PC-9 (cell line): Measurements from ENCODE around the gene DGKA. TPM values are rescaled to one million over a fixed set of nuclear protein-coding genes. Genes with fewer than 3 reads are reported as not detected.
A peak's percentile ranks its signal among the peaks of the same experiment; 100 is the strongest.

Source experiments
- BruUV-seq: library from RNA; stranded (reverse); fragments of 400-500 nt; replicated peaks from 2 replicates; lab custom pipeline; 2021; lab: Mats Ljungman, UMichigan
- CTCF ChIA-PET: fragments of 300-600 bp; sonication (Branson Sonifier 250); formaldehyde crosslinking; loops from one replicate; lab custom pipeline; 2022; ENCODE audit warnings: antibody characterized with exemption; lab: Charles Lee
- POLR2A ChIA-PET: fragments of 300-600 bp; sonication (Branson Sonifier 250); formaldehyde crosslinking; loops from one replicate; lab custom pipeline; 2022; ENCODE audit warnings: antibody characterized with exemption; ENCODE audit not compliant: unreplicated experiment; lab: Charles Lee
- DNase-seq, 2 experiments: peaks; one replicate each; pipeline versions ENCODE4 v3.0.0 to v3.0.0-alpha.2; 2015 to 2022; ENCODE audit warnings: mixed read lengths in 1 of 2
- H2AFZ ChIP-seq: fragments of 200-600 bp; sonication (generic); 2 replicates; pipeline ENCODE4 v1.8.1; 2017; ENCODE audit warnings: antibody characterized with exemption
- H3F3A ChIP-seq: fragments of 200-600 bp; sonication (generic); 2 replicates; pipeline ENCODE4 v1.8.1; 2017; ENCODE audit warnings: antibody characterized with exemption, mild to moderate bottlenecking, low read depth; ENCODE audit not compliant: insufficient read depth
- H3K27ac ChIP-seq: fragments of 200-600 bp; sonication (generic); 2 replicates; pipeline ENCODE4 v1.6.1; 2016; ENCODE audit warnings: mixed run types
- H3K27me3 ChIP-seq: fragments of 200-600 bp; sonication (generic); 2 replicates; pipeline ENCODE4 v1.6.1; 2016; ENCODE audit warnings: low read depth, mixed run types; ENCODE audit not compliant: insufficient read depth
- H3K36me3 ChIP-seq: fragments of 200-600 bp; sonication (generic); 2 replicates; pipeline ENCODE4 v1.6.1; 2016; ENCODE audit warnings: low read depth, mixed run types
- H3K4me1 ChIP-seq: fragments of 200-600 bp; sonication (generic); replicated peaks from 2 replicates; pipeline ENCODE4 v1.6.1; 2016; ENCODE audit warnings: mixed run types; ENCODE audit not compliant: insufficient read depth
- H3K4me2 ChIP-seq: fragments of 200-600 bp; sonication (generic); 2 replicates; pipeline ENCODE4 v1.6.1; 2017; ENCODE audit warnings: mixed run types
- H3K4me3 ChIP-seq: fragments of 200-600 bp; sonication (generic); 2 replicates; pipeline ENCODE4 v1.6.1; 2016; ENCODE audit warnings: mixed run types
- H3K79me2 ChIP-seq: fragments of 200-600 bp; sonication (generic); 2 replicates; pipeline ENCODE4 v1.6.1; 2017; ENCODE audit warnings: low read depth, mixed run types
- H3K9me2 ChIP-seq: fragments of 200-600 bp; sonication (generic); 2 replicates; pipeline ENCODE4 v1.8.1; 2017; ENCODE audit warnings: mild to moderate bottlenecking; ENCODE audit not compliant: insufficient read depth
- H3K9me3 ChIP-seq: fragments of 200-600 bp; sonication (generic); 2 replicates; pipeline ENCODE4 v1.8.1; 2016; ENCODE audit warnings: low read depth; ENCODE audit not compliant: insufficient read depth
- H4K20me1 ChIP-seq: fragments of 200-600 bp; sonication (generic); 2 replicates; pipeline ENCODE4 v1.8.1; 2017; ENCODE audit not compliant: insufficient read depth
- CTCF ChIP-seq: fragments of 200-600 bp; sonication (generic); conservative IDR thresholded peaks from 2 replicates; pipeline ENCODE4 v1.6.1; 2017; ENCODE audit warnings: mixed run types, antibody characterized with exemption, mild to moderate bottlenecking, moderate library complexity
- EZH2 ChIP-seq: fragments of 200-600 bp; sonication (generic); IDR thresholded peaks from 2 replicates; pipeline ENCODE4 v1.8.0; 2017; ENCODE audit warnings: antibody characterized with exemption, low read depth
- intact Hi-C: fragments of 100-400 bp; cut with micrococcal nuclease; formaldehyde crosslinking; loops from one replicate; pipeline ENCODE4 v1.10.0; 2022; ENCODE audit not compliant: unreplicated experiment
- total RNA-seq: library from RNA; stranded (reverse); gene quantifications from 2 replicates; pipeline ENCODE4 v1.2.3, GENCODE V29; 2021

Gene DGKA
- total RNA-seq, 1 experiment from 2014 or later = 86.6 TPM

DNA sequence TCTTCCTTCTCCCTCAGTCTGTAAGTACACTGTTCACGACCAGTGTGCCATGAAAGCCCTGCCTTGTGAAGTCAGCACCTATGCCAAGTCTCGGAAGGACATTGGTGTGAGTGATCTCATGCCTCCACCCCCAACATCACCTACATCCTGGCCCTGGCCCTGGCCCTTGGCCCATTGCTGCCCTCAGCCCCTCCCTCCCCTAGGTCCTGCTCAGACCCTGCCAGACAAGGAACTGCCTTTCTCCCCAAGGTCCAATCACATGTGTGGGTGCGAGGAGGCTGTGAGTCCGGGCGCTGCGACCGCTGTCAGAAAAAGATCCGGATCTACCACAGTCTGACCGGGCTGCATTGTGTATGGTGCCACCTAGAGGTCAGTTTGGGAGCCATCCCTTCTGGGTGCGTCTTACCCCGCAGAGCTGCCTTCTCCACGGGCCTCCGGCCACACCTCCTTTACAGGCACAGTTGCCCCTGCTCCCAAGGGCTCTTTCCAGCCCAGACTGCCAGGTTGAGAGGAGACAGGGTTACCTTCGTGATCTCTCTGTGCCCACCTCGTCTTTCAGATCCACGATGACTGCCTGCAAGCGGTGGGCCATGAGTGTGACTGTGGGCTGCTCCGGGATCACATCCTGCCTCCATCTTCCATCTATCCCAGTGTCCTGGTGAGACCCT, 9.2 kb downstream of the DGKA start:
- Histone ChIP-seq H3K27me3 (no peaks in the 10 kb centered on the region), H3K79me2 (no peaks in the 10 kb centered on the region), H3K27ac (0 out of 2 replicates have a peak overlapping the region, but pooled peaks have one; percentile 16), H3K4me2 (peak overlapping the region; percentile 57), H3K36me3 (no peaks in the 10 kb centered on the region), H3K4me1 (peaks cover 27% of the 10 kb centered on the region), H3K9me2 (no peaks in the 10 kb centered on the region), H3K4me3 (no peak overlapping the region), H4K20me1 (no peaks in the 10 kb centered on the region), H2AFZ (no peak overlapping the region), H3K9me3 (no peaks in the 10 kb centered on the region), H3F3A (peaks cover 21% of the 10 kb centered on the region; the same call in 1 of the 2 replicates)
- peak; percentile 86 for TF ChIP-seq CTCF
- TF ChIP-seq EZH2 = no peak
- CTCF ChIA-PET = interaction anchor here (0.5 to 1.6 kb wide), 7 partner anchors 8 to 201 kb away, joined by 3 to 4 read pairs (median 3); no protein-coding TSS in a partner anchor
- intact Hi-C loops = loop anchor here (1.0 kb wide), 2 partner anchors 9 to 201 kb away; partner anchors contain the start of gene DGKA
- DNase-seq = peak; percentile 62 to 87
- POLR2A ChIA-PET = no interaction called here
- no TSS peak for BruUV-seq

DNA sequence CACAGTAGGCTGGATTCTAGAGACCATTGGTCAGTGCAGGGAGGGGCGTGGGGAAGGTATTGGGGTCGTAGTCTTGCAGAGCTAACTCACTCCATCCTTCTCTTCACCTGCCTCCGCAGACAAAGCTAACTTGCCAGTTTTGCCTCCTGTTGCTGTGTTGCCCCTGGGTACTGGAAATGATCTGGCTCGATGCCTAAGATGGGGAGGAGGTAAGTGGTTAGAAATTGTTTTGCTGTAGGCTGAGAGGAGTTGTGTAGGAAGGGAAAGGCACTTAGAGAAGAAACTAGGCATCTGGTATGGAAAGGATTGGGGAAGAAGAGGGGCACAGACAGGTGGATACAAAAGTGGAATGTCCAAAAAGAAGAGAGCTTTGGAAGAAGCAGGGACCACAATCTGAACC, 11.1 kb downstream of the DGKA start:
- Histone ChIP-seq H3K79me2 (no peaks in the 10 kb centered on the region), H3K4me1 (peaks cover 20% of the 10 kb centered on the region), H4K20me1 (no peaks in the 10 kb centered on the region), H3K4me2 (no peak overlapping the region), H3K9me2 (no peaks in the 10 kb centered on the region), H2AFZ (no peak overlapping the region), H3K27ac (no peak overlapping the region), H3K9me3 (no peaks in the 10 kb centered on the region), H3K36me3 (no peaks in the 10 kb centered on the region), H3F3A (peaks cover 14% of the 10 kb centered on the region; the same call in 1 of the 2 replicates), H3K27me3 (no peaks in the 10 kb centered on the region), H3K4me3 (no peak overlapping the region)
- ChIA-PET CTCF (interaction anchor here (0.6 kb wide), 1 partner anchor 15 kb away, joined by 30 read pairs; no protein-coding TSS in a partner anchor), POLR2A (no interaction called here)
- intact Hi-C loops = no loop called here
- no peak for DNase-seq
- TF ChIP-seq EZH2 = no peak
- no peak for TF ChIP-seq CTCF
- BruUV-seq = no TSS peak

GRCh38 chr12:55942577-55943136, 11.7 kb downstream of the DGKA start:
- Histone ChIP-seq H3K27me3 (no peaks in the 10 kb centered on the region), H3K9me3 (no peaks in the 10 kb centered on the region), H3K9me2 (no peaks in the 10 kb centered on the region), H3K36me3 (no peaks in the 10 kb centered on the region), H3F3A (peaks cover 11% of the 10 kb centered on the region; the same call in 1 of the 2 replicates), H3K4me1 (peaks cover 14% of the 10 kb centered on the region), H4K20me1 (no peaks in the 10 kb centered on the region), H3K27ac (no peak overlapping the region), H3K79me2 (no peaks in the 10 kb centered on the region), H2AFZ (no peak overlapping the region), H3K4me3 (no peak overlapping the region), H3K4me2 (no peak overlapping the region)
- TF ChIP-seq CTCF (no peak), EZH2 (no peak)
- POLR2A ChIA-PET = no interaction called here
- no TSS peak for BruUV-seq
- DNase-seq = no peak
- CTCF ChIA-PET = interaction anchor here (0.5 to 0.6 kb wide), 2 partner anchors 15 to 82 kb away, joined by 3 to 30 read pairs; no protein-coding TSS in a partner anchor
- intact Hi-C loops = no loop called here
